Gastroesophageal sphincter (tissue), 3 donors: ENCODE measurements around the gene NXF2B.
"Not testable (repeated sequence)": the region's sequence is repeated elsewhere in the genome, so short reads cannot be mapped to it uniquely, and the experiment has no call there.

Source experiments
- POLR2A ChIP-seq, 2 donors: fragments of 450-650 bp; IDR thresholded peaks; one replicate each; pipeline ENCODE4 v1.6.1; 2017; ENCODE audit warnings: antibody characterized with exemption in 2 of 2, mild to moderate bottlenecking in 2 of 2, moderate library complexity in 1 of 2
- TF ChIP-seq, protein P1 (sequence below), 4 experiments: fragments of 200-600 bp in 2 of 4; fragments of 450-650 bp in 2 of 4; sonication (generic) in 1 of 4; IDR thresholded peaks; one replicate each; pipeline ENCODE4 v1.5.1; 2017 to 2019; ENCODE audit warnings: antibody characterized with exemption in 4 of 4, mild to moderate bottlenecking in 2 of 4, moderate library complexity in 2 of 4

DNA sequence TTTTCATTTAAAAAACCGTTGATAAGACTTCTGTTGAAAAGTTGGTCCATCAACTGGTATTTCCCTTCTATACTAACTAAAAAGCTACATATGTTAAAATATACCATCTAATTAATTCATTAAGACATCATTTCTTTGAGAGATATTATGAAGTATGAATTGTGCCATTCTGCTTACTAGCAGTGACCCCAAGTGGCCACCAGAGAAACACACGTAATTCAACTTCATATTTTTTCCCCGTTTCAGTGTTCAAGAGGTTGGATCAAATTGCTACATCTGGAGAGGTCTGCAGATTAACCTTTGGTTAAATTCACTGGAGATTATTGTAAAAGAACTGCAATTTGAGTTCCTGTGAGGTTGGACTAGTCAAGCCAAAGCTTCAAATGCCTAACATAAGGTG lies 30.4 kb upstream of the NXF2B start:
- TF ChIP-seq, protein P1, sequence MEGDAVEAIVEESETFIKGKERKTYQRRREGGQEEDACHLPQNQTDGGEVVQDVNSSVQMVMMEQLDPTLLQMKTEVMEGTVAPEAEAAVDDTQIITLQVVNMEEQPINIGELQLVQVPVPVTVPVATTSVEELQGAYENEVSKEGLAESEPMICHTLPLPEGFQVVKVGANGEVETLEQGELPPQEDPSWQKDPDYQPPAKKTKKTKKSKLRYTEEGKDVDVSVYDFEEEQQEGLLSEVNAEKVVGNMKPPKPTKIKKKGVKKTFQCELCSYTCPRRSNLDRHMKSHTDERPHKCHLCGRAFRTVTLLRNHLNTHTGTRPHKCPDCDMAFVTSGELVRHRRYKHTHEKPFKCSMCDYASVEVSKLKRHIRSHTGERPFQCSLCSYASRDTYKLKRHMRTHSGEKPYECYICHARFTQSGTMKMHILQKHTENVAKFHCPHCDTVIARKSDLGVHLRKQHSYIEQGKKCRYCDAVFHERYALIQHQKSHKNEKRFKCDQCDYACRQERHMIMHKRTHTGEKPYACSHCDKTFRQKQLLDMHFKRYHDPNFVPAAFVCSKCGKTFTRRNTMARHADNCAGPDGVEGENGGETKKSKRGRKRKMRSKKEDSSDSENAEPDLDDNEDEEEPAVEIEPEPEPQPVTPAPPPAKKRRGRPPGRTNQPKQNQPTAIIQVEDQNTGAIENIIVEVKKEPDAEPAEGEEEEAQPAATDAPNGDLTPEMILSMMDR (IDR thresholded peaks at IDR 0.05): not testable (repeated sequence)
- not testable (repeated sequence) for TF ChIP-seq POLR2A (IDR thresholded peaks at IDR 0.05)
